Measurements from ENCODE around the gene SPTLC2. TPM values are rescaled to one million over a fixed set of nuclear protein-coding genes. Genes with fewer than 3 reads are reported as not detected.

SPTLC2 gene
- total and polyA plus RNA-seq, 2 of the 13 experiments (the other 11 are each of a cell fraction or from before 2014, with no cell fraction given): 17.4 to 17.5 TPM

DNA sequence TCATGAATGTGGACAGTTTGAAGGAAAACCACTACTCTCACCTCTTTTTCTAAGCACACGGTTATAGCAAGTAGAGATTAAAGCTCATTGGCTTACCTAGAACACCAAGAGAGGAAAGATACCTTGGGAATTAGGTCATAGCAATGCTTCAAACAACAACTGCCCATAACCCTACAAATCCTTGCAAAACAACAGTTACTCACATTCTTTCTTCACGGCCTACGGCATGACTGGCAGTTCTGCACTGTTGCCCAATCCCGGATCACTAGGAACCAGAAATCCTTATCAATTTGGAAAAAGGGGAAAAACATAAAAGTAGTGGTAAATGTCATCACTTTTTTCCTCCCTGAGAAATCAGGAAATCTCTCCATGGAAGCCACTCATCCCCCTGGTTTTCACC is 108.2 kb downstream of the SPTLC2 start (continued):
- TF ChIP-seq, protein P1, sequence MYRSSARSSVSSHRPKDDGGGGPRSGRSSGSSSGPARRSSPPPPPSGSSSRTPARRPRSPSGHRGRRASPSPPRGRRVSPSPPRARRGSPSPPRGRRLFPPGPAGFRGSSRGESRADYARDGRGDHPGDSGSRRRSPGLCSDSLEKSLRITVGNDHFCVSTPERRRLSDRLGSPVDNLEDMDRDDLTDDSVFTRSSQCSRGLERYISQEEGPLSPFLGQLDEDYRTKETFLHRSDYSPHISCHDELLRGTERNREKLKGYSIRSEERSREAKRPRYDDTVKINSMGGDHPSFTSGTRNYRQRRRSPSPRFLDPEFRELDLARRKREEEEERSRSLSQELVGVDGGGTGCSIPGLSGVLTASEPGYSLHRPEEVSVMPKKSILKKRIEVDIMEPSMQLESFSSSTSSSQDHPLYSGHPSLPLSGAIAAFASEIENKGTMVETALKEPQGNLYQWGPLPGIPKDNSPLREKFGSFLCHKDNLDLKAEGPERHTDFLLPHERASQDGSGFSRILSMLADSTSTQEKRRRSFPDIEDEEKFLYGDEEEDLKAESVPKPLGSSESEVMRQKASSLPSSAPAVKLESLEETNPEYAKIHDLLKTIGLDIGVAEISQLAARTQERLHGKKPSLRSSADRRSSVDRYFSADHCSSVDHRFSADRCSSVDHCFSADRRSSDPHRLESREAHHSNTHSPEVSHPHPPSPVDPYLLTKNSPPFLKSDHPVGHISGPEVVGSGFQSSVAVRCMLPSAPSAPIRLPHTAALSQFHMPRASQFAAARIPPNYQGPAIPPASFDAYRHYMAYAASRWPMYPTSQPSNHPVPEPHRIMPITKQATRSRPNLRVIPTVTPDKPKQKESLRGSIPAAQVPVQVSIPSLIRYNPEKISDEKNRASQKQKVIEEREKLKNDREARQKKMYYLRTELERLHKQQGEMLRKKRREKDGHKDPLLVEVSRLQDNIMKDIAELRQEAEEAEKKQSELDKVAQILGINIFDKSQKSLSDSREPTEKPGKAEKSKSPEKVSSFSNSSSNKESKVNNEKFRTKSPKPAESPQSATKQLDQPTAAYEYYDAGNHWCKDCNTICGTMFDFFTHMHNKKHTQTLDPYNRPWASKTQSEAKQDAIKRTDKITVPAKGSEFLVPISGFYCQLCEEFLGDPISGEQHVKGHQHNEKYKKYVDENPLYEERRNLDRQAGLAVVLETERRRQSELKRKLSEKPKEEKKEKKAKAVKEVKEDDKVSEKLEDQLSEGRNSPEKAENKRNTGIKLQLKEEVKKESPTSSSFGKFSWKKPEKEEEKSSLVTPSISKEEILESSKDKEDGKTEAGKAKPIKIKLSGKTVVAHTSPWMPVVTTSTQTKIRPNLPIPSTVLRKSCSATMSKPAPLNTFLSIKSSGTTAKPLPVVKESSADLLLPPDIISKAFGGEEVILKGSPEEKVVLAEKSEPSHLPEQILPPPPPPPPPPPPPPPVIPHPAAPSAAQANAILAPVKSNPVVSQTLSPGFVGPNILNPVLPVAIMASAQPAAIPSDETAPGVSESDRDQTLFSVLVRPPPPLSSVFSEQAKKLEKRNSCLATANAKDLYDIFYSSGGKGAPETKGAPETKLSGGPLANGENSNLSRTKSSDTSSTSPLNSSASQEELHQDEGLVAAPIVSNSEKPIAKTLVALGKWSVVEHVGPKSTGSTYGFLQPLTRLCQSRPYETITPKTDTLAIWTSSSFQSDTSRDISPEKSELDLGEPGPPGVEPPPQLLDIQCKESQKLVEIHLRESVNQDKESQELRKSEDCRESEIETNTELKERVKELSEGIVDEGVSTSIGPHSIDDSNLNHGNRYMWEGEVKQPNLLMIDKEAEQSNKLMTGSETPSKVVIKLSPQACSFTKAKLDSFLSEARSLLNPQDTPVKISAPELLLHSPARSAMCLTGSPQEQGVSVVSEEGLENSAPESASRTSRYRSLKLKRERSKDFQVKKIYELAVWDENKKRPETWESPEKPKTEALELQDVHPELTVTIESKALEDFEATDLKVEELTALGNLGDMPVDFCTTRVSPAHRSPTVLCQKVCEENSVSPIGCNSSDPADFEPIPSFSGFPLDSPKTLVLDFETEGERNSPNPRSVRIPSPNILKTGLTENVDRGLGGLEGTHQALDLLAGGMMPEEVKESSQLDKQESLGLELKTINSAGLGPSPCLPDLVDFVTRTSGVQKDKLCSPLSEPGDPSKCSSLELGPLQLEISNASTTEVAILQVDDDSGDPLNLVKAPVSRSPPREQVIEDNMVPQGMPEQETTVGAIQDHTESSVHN (CRISPR knock-in tag; IDR thresholded peaks at IDR 0.05): no peak
- TF ChIP-seq NPAS2 (CRISPR knock-in tag; IDR thresholded peaks at IDR 0.05; ENCODE audit: borderline replicate concordance) (no peak), MAZ (IDR thresholded peaks at IDR 0.05; ENCODE audit: borderline replicate concordance, low read depth, low read length) (no peak), MAZ (CRISPR knock-in tag; IDR thresholded peaks at IDR 0.05; ENCODE audit: low read depth) (no peak), POLR2A (IDR thresholded peaks at IDR 0.05; ENCODE audit: insufficient read depth in 1 of 2, low read depth in 2 of 2, low read length in 2 of 2) (no peak), JARID2 (CRISPR knock-in tag; IDR thresholded peaks at IDR 0.05; ENCODE audit: insufficient replicate concordance) (no peak), ZNF20 (CRISPR knock-in tag; IDR thresholded peaks at IDR 0.05) (no peak), ZNF124 (CRISPR knock-in tag; IDR thresholded peaks at IDR 0.05) (no peak), CCAR2 (optimal IDR thresholded peaks at IDR 0.05; ENCODE audit: low read depth, low read length) (no peak), ZFYVE20 (CRISPR knock-in tag; IDR thresholded peaks at IDR 0.05; ENCODE audit: borderline replicate concordance, low read depth) (no peak), CAMTA2 (CRISPR knock-in tag; IDR thresholded peaks at IDR 0.05; ENCODE audit: borderline replicate concordance) (no peak)
- TF ChIP-seq, protein P2, sequence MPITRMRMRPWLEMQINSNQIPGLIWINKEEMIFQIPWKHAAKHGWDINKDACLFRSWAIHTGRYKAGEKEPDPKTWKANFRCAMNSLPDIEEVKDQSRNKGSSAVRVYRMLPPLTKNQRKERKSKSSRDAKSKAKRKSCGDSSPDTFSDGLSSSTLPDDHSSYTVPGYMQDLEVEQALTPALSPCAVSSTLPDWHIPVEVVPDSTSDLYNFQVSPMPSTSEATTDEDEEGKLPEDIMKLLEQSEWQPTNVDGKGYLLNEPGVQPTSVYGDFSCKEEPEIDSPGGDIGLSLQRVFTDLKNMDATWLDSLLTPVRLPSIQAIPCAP (CRISPR knock-in tag; IDR thresholded peaks at IDR 0.05; ENCODE audit: low read depth): no peak
- TF ChIP-seq, protein P3, sequence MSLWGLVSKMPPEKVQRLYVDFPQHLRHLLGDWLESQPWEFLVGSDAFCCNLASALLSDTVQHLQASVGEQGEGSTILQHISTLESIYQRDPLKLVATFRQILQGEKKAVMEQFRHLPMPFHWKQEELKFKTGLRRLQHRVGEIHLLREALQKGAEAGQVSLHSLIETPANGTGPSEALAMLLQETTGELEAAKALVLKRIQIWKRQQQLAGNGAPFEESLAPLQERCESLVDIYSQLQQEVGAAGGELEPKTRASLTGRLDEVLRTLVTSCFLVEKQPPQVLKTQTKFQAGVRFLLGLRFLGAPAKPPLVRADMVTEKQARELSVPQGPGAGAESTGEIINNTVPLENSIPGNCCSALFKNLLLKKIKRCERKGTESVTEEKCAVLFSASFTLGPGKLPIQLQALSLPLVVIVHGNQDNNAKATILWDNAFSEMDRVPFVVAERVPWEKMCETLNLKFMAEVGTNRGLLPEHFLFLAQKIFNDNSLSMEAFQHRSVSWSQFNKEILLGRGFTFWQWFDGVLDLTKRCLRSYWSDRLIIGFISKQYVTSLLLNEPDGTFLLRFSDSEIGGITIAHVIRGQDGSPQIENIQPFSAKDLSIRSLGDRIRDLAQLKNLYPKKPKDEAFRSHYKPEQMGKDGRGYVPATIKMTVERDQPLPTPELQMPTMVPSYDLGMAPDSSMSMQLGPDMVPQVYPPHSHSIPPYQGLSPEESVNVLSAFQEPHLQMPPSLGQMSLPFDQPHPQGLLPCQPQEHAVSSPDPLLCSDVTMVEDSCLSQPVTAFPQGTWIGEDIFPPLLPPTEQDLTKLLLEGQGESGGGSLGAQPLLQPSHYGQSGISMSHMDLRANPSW (CRISPR knock-in tag; IDR thresholded peaks at IDR 0.05; ENCODE audit: borderline replicate concordance): no peak
- TF ChIP-seq, protein P4, sequence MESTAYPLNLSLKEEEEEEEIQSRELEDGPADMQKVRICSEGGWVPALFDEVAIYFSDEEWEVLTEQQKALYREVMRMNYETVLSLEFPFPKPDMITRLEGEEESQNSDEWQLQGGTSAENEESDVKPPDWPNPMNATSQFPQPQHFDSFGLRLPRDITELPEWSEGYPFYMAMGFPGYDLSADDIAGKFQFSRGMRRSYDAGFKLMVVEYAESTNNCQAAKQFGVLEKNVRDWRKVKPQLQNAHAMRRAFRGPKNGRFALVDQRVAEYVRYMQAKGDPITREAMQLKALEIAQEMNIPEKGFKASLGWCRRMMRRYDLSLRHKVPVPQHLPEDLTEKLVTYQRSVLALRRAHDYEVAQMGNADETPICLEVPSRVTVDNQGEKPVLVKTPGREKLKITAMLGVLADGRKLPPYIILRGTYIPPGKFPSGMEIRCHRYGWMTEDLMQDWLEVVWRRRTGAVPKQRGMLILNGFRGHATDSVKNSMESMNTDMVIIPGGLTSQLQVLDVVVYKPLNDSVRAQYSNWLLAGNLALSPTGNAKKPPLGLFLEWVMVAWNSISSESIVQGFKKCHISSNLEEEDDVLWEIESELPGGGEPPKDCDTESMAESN (CRISPR knock-in tag; conservative IDR thresholded peaks at IDR 0.05): no peak
